Prostate gland (tissue), 2 donors: ENCODE results near the gene IRX2. TPM values are rescaled to one million over a fixed set of nuclear protein-coding genes. Genes with fewer than 3 reads are reported as not detected.

Experiments
- DNase-seq: peaks from one replicate; pipeline ENCODE4 v3.0.0-alpha.2; 2019; ENCODE audit warnings: low spot score
- H3K27ac ChIP-seq, 2 donors: fragments of 200-600 bp; sonication (generic); 2 replicates each; pipeline ENCODE4 v1.5.1; 2017 to 2019
- H3K27me3 ChIP-seq: fragments of 200-600 bp; sonication (generic); replicated peaks from 2 replicates; pipeline ENCODE4 v1.5.1; 2019; ENCODE audit not compliant: insufficient read depth
- H3K36me3 ChIP-seq, 2 donors: fragments of 200-600 bp; sonication (generic); 1 replicate in 1 of 2; 2 replicates in 1 of 2; pipeline versions ENCODE4 v1.5.1 to v1.8.1; 2017 to 2019
- H3K4me1 ChIP-seq: fragments of 200-600 bp; sonication (generic); replicated peaks from 2 replicates; pipeline ENCODE4 v1.5.1; 2019
- H3K4me3 ChIP-seq, 2 donors: fragments of 200-600 bp; sonication (generic); 2 replicates each; pipeline ENCODE4 v1.5.1; 2017 to 2019
- H3K9me3 ChIP-seq: fragments of 200-600 bp; sonication (generic); 2 replicates; pipeline ENCODE4 v1.5.1; 2017
- POLR2A ChIP-seq: fragments of 450-650 bp; IDR thresholded peaks from one replicate; pipeline ENCODE4 v1.6.1; 2016; ENCODE audit warnings: antibody characterized with exemption, mild to moderate bottlenecking
- POLR2AphosphoS5 ChIP-seq: sonication (generic); formaldehyde crosslinking; IDR thresholded peaks from one replicate; pipeline ENCODE4 v1.6.1; 2017; ENCODE audit warnings: antibody characterized with exemption
- WGBS: methylation state at CpG from one replicate; pipeline ENCODE4 v1.1.5; 2018; 5-methylcytosine and 5-hydroxymethylcytosine counted together
- intact Hi-C: fragments of 100-400 bp; cut with DNase I; formaldehyde crosslinking; loops from one replicate; pipeline ENCODE4 v1.14.2; 2022
- total RNA-seq, 2 donors: library from RNA; depleted of rRNA; stranded (reverse); fragments of >200 nt; gene quantifications; one replicate each; pipeline ENCODE4 v1.1.0, GENCODE V29; 2016
- TF ChIP-seq, protein P1 (sequence below), 4 experiments: fragments of 200-600 bp in 2 of 4; fragments of 450-650 bp in 2 of 4; sonication (generic) in 2 of 4; IDR thresholded peaks; 1 replicate in 3 of 4; 2 replicates in 1 of 4; pipeline ENCODE4 v1.5.1; 2016 to 2019; ENCODE audit warnings: antibody characterized with exemption in 4 of 4, mild to moderate bottlenecking in 2 of 4, moderate library complexity in 2 of 4

Gene IRX2
- total RNA-seq, 2 donors from 2014 or later = 10.2 to 20.6 TPM

DNA sequence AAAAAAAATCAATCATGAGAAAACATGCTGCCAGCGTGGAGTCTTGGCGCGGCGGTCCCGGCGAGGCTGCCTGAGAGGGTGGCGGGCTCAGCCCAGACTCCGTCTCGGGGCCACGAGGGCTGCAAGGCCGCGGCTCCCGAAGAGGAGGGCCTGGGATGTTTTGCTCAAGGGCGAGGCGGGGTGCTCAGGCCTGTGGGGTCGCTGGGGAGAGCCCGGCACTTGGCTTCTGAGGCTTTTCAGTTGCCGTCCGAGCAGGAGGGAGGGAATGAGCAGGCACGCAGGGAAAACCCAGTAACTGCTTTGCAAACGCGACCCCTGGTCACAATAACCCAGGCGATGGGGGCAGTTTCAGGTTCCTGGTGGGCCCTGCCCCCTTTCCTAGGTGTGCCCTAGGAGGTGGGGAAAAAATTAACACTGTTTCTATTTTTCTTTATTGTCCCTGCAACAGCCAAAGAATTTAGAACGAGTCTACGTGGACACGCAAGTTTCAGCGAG, 3.2 kb upstream of the IRX2 start:
- TF ChIP-seq, protein P1, sequence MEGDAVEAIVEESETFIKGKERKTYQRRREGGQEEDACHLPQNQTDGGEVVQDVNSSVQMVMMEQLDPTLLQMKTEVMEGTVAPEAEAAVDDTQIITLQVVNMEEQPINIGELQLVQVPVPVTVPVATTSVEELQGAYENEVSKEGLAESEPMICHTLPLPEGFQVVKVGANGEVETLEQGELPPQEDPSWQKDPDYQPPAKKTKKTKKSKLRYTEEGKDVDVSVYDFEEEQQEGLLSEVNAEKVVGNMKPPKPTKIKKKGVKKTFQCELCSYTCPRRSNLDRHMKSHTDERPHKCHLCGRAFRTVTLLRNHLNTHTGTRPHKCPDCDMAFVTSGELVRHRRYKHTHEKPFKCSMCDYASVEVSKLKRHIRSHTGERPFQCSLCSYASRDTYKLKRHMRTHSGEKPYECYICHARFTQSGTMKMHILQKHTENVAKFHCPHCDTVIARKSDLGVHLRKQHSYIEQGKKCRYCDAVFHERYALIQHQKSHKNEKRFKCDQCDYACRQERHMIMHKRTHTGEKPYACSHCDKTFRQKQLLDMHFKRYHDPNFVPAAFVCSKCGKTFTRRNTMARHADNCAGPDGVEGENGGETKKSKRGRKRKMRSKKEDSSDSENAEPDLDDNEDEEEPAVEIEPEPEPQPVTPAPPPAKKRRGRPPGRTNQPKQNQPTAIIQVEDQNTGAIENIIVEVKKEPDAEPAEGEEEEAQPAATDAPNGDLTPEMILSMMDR (IDR thresholded peaks at IDR 0.05) = no peak
- TF ChIP-seq POLR2A (no peak), POLR2AphosphoS5 (no peak)
- no peaks in the 10 kb centered on the region for H3K9me3 ChIP-seq
- H3K27ac ChIP-seq = no peak overlapping the region
- H3K27me3 ChIP-seq = peaks cover 12% of the 10 kb centered on the region
- no peak overlapping the region for H3K4me3 ChIP-seq
- H3K4me1 ChIP-seq = peaks cover 3% of the 10 kb centered on the region
- DNase-seq = peak; percentile 3
- WGBS = 37% methylated on average over 27 of the region's 27 CpGs
- H3K36me3 ChIP-seq = no peaks in the 10 kb centered on the region
- intact Hi-C loops = no loop called here

DNA sequence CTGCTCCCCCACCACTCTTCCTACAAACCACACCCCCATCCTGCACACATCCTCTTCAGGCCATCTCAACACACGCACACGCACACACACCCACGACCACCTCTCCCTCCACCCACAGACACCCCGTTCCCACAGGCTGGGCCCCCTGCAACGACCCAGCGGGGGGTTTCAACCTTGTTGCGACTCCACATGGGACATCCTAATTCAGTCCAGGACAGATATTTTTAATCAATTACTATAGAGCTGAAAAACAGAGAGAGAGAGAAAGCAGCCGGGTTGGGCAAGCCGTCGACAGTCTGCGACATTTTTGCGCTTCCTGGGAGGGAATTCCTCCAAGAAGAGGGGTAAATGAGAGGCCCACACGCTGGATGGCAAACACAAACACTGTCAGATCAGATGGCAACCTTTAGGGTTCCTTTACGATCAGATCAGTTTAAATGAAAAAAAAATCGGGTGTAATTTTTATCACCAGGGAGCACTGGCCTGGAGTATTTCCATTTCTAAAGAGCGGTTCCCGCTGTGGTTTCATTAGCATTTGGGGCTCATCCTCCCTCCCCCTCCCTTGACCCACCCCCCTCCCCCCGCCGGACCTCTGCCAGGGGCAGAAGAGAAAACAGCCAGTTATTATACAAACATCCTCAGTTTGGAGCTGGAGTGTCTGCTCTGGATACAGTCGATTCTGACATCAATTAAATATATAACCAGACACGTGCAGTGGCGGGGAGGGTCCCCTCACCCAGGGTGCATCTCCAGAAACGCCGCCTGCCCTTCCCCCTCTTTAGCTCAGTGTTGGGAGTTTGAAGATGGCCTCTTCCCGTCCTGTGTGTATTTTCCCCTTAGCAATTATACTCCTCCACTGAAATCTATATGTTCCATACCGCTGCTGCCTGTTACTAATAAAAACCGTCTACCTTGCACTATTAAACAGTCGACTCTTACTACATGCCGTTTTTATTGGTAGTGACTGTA, 2.3 kb upstream of the IRX2 start:
- Histone ChIP-seq H3K27ac (no peak overlapping the region), H3K9me3 (no peaks in the 10 kb centered on the region), H3K36me3 (no peaks in the 10 kb centered on the region), H3K4me1 (peaks cover 3% of the 10 kb centered on the region), H3K27me3 (peaks cover 14% of the 10 kb centered on the region), H3K4me3 (no peak overlapping the region)
- TF ChIP-seq POLR2AphosphoS5 = no peak
- TF ChIP-seq POLR2A = no peak
- DNase-seq = no peak
- intact Hi-C loops = no loop called here
- WGBS = 34% methylated on average over 29 of the region's 29 CpGs

DNA sequence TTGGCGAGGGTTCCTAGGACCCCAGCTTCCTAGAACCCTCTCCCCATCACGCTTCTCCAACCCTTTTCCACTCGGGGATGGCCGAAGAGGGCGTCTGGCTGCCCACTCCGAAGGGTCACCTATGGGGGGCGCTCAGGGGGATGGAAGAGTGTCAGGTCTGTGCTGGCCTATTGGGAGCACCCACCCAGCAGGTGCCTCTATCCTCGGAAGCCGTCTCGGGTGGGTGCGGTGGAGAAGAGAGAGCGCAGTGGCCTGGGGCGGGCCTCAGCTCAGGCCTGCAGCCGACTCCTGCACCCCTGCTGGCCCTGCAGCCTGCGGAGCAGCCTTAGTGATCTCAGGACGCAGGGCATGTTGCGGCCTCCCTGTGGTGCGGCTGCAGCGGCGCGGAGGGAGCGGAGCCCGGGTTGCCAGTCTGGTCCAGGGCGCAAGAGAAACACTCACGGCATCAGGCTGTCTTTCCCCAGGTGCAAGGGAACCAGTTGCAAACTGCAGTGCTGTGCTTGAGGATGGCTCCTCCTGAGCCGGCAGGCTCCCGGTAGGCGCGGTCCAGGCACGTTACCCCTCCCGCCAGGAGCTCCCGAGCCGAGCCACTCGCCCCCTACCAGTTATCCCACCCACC, 1.5 kb upstream of the IRX2 start:
- no peak for DNase-seq
- H3K9me3 ChIP-seq = no peaks in the 10 kb centered on the region
- H3K4me1 ChIP-seq = peaks cover 3% of the 10 kb centered on the region
- H3K36me3 ChIP-seq = no peaks in the 10 kb centered on the region
- peak overlapping the region; percentile 49 to 54 for H3K4me3 ChIP-seq
- WGBS = 38% methylated on average over 27 of the region's 34 CpGs
- intact Hi-C loops = no loop called here
- no peak for TF ChIP-seq POLR2AphosphoS5
- TF ChIP-seq, protein P1 (IDR thresholded peaks at IDR 0.05) = no peak
- TF ChIP-seq POLR2A = no peak
- H3K27me3 ChIP-seq = peaks cover 10% of the 10 kb centered on the region
- peak overlapping the region; percentile 86 to 90 for H3K27ac ChIP-seq

DNA sequence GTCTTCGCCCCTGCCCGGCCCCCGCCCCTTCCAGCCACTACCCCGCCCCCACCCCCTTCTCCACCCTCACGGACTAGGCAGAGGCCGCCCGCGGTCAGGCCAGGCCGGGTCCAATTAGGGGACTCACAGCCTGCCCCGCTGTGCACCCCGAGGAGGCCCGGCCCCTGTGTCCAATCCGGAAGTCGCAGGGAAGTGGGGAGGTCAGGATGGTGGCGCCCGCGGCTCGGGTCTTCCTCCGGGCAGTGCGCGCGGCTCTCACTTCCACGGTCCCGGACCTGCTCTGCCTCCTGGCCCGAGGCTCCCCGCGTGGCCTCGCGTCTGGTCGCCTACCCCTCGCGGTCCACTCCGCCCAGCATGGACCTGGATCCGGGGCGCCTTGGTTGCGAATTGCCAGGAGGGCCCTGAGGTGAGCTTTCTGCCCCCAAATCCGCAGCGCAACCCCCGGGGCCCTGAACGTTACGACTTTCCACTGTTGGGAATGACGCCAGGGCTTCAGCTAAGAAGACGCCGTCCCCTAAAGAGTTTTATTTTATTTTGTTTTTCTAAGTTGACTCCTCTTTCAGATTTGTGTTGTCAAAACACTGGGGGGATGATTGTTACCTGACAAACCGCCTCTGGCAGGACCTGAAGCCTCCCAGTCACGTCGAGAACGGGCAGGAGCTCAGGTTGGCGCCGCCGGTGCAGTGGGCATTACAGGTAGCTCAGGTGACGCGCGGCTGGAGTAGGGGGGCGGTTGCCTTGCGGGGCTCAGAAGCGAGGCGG, 763 bp upstream of the IRX2 start:
- 5% methylated on average over 42 of the region's 58 CpGs for WGBS
- Histone ChIP-seq H3K9me3 (no peaks in the 10 kb centered on the region), H3K4me3 (peak overlapping the region; percentile 49 to 54), H3K27me3 (peaks cover 10% of the 10 kb centered on the region), H3K4me1 (peaks cover 3% of the 10 kb centered on the region), H3K27ac (peak overlapping the region; percentile 86 to 90), H3K36me3 (no peaks in the 10 kb centered on the region)
- no peak for DNase-seq
- TF ChIP-seq POLR2A = no peak
- TF ChIP-seq, protein P1 (IDR thresholded peaks at IDR 0.05) = no peak
- no peak for TF ChIP-seq POLR2AphosphoS5
- intact Hi-C loops = no loop called here
